ENCODE data around the gene FBXO7.

FBXO7 gene

GRCh38 chr22:32457031-32457430 is 17.6 kb upstream of the FBXO7 start:
- no peaks in the 10 kb centered on the region; the same call in 1 of the 2 replicates for H3K27me3 ChIP-seq
- TF ChIP-seq CTCF (IDR thresholded peaks at IDR 0.05; ENCODE audit: low read depth, low read length), result no peak
- H3K36me3 ChIP-seq, result no peaks in the 10 kb centered on the region
- no peaks in the 10 kb centered on the region for H3K4me1 ChIP-seq
- H3K4me3 ChIP-seq (ENCODE audit: low read depth, low read length), result no peak overlapping the region
- DNase-seq, result no peak
- H3K9me3 ChIP-seq, result no peaks in the 10 kb centered on the region; the same call in 1 of the 2 replicates

DNA sequence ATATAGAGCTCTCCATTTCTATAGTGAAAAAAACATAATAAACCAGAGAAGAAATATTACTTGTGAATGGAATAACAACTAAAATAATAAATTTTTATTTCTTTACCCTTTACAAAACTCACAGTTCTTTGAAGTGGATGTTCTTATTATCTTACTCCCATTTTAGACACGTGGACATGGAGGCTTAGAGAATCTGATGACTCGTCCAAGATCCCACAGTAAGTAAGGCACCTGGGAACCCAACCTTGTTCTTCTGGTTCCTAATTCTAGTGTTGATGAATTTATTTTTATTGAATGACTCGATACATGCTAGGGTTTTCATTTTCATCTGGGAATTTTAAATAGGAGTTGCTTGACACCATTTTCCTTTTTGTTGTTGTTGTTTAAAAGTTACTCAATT is 12.2 kb upstream of the FBXO7 start:
- no peaks in the 10 kb centered on the region; the same call in 1 of the 2 replicates for H3K9me3 ChIP-seq
- H3K36me3 ChIP-seq, result no peaks in the 10 kb centered on the region
- no peak for TF ChIP-seq CTCF (IDR thresholded peaks at IDR 0.05; ENCODE audit: low read depth, low read length)
- no peaks in the 10 kb centered on the region for H3K4me1 ChIP-seq
- no peaks in the 10 kb centered on the region; the same call in 1 of the 2 replicates for H3K27me3 ChIP-seq
- H3K4me3 ChIP-seq (ENCODE audit: low read depth, low read length), result no peak overlapping the region
- no peak for DNase-seq

DNA sequence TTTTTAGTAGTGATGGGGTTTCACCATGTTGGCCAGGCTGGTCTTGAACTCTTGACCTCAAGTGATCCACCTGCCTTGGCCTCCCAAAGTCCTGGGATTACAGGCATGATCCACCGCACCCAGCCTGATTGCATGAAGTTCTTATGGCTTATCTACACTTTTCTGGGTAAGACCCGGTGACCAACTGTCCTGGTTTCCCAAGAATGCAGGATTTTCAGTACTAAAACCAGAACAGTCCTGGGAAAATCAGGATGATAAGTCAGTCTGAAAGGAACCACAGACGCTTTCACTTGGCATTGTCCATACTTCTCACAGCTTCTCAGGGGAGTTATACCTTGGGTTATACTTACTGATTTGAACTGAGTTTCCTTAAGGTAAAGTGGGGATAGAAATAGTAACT is 8.9 kb upstream of the FBXO7 start:
- H3K9me3 ChIP-seq, result no peaks in the 10 kb centered on the region
- DNase-seq, result no peak
- no peak overlapping the region for H3K4me3 ChIP-seq (ENCODE audit: low read depth, low read length)
- H3K4me1 ChIP-seq, result peaks cover 8% of the 10 kb centered on the region; the same call in 1 of the 2 replicates
- TF ChIP-seq CTCF (IDR thresholded peaks at IDR 0.05; ENCODE audit: low read depth, low read length), result no peak
- no peaks in the 10 kb centered on the region for H3K36me3 ChIP-seq
- no peaks in the 10 kb centered on the region; the same call in 1 of the 2 replicates for H3K27me3 ChIP-seq

DNA sequence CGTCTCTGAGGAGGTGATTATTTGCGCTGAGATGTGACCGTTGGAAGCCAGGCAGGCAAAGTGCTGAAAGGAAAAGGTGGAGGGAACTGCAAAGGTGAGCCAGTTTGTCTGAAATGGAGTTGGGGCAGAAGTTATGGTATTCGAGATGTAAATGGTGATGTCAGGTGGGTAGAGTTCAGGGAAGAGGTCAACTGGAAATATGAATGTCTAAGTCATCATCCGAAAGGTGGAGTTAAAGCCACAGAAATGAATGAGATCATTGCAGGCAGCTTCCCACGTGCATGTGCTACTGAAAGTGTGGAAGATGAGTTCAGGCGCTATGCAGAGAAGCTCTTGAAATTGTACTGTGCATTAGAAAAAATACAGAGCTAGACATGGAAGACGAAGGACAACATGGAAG is 8.1 kb upstream of the FBXO7 start:
- no peaks in the 10 kb centered on the region for H3K9me3 ChIP-seq
- H3K4me3 ChIP-seq (ENCODE audit: low read depth, low read length), result no peak overlapping the region
- H3K4me1 ChIP-seq, result peaks cover 8% of the 10 kb centered on the region; the same call in 1 of the 2 replicates
- TF ChIP-seq CTCF (IDR thresholded peaks at IDR 0.05; ENCODE audit: low read depth, low read length), result no peak
- H3K27me3 ChIP-seq, result no peaks in the 10 kb centered on the region; the same call in 1 of the 2 replicates
- DNase-seq, result no peak
- no peaks in the 10 kb centered on the region for H3K36me3 ChIP-seq

GRCh38 chr22:32469799-32470212 is 4.8 kb upstream of the FBXO7 start:
- Histone ChIP-seq H3K4me1 (peaks cover 8% of the 10 kb centered on the region; the same call in 1 of the 2 replicates), H3K27me3 (no peaks in the 10 kb centered on the region), H3K9me3 (no peaks in the 10 kb centered on the region), H3K36me3 (no peaks in the 10 kb centered on the region), H3K4me3 (ENCODE audit: low read depth, low read length) (no peak overlapping the region)
- TF ChIP-seq CTCF (IDR thresholded peaks at IDR 0.05; ENCODE audit: low read depth, low read length), result no peak
- DNase-seq, result peak; percentile 71

GRCh38 chr22:32473388-32473952 is 1.1 kb upstream of the FBXO7 start:
- H3K36me3 ChIP-seq, result no peaks in the 10 kb centered on the region
- peak; percentile 71 for TF ChIP-seq CTCF (IDR thresholded peaks at IDR 0.05; ENCODE audit: low read depth, low read length)
- H3K4me1 ChIP-seq, result peaks cover 11% of the 10 kb centered on the region; the same call in 1 of the 2 replicates
- H3K4me3 ChIP-seq (ENCODE audit: low read depth, low read length), result peak overlapping the region; percentile 76
- peak; percentile 42 for DNase-seq
- H3K9me3 ChIP-seq, result no peaks in the 10 kb centered on the region
- H3K27me3 ChIP-seq, result no peaks in the 10 kb centered on the region

All from BE2C (cell line).